A673 (cell line): ENCODE data around the gene KRT1. TPM values are rescaled to one million over a fixed set of nuclear protein-coding genes. Genes with fewer than 3 reads are reported as not detected.
A peak's percentile ranks its signal among the peaks of the same experiment; 100 is the strongest.

Experiments used
- BruUV-seq: library from RNA; stranded (reverse); fragments of 400-500 nt; replicated peaks from 2 replicates; lab custom pipeline; 2021; lab: Mats Ljungman, UMichigan
- CTCF ChIA-PET: fragments of 300-600 bp; sonication (Branson Sonifier 250); formaldehyde crosslinking; loops from one replicate; lab custom pipeline; 2022; ENCODE audit warnings: antibody characterized with exemption; lab: Charles Lee
- POLR2A ChIA-PET: fragments of 300-600 bp; sonication (Branson Sonifier 250); formaldehyde crosslinking; loops from one replicate; lab custom pipeline; 2022; ENCODE audit warnings: antibody characterized with exemption; ENCODE audit not compliant: low non-redundant PET; lab: Charles Lee
- DNase-seq: peaks from one replicate; pipeline ENCODE4 v3.0.0-alpha.2; 2015; ENCODE audit warnings: low spot score
- H3K27ac ChIP-seq: fragments of 200-600 bp; sonication (generic); 2 replicates; pipeline ENCODE4 v1.5.1; 2016; ENCODE audit warnings: mixed run types, low read depth, mild to moderate bottlenecking, mixed read lengths, antibody characterized with exemption, low read length; ENCODE audit not compliant: poor library complexity, severe bottlenecking
- H3K27me3 ChIP-seq: fragments of 200-600 bp; sonication (generic); replicated peaks from 2 replicates; pipeline ENCODE4 v1.6.1; 2017; ENCODE audit warnings: mixed run types, low read depth, mild to moderate bottlenecking, mixed read lengths, antibody characterized with exemption, low read length; ENCODE audit not compliant: insufficient read depth, poor library complexity
- H3K36me3 ChIP-seq: fragments of 200-600 bp; sonication (generic); 2 replicates; pipeline ENCODE4 v1.6.1; 2016; ENCODE audit warnings: mixed run types, mild to moderate bottlenecking, mixed read lengths, antibody characterized with exemption, low read length; ENCODE audit not compliant: insufficient read depth, poor library complexity, severe bottlenecking
- H3K4me1 ChIP-seq: fragments of 200-600 bp; sonication (generic); 2 replicates; pipeline ENCODE4 v1.6.1; 2017; ENCODE audit warnings: mixed run types, mild to moderate bottlenecking, mixed read lengths, antibody characterized with exemption, low read length; ENCODE audit not compliant: insufficient read depth, poor library complexity, severe bottlenecking
- H3K4me3 ChIP-seq: fragments of 200-600 bp; sonication (generic); 2 replicates; pipeline ENCODE4 v1.5.1; 2016; ENCODE audit warnings: low read depth, mixed run types, mild to moderate bottlenecking, mixed read lengths, low read length; ENCODE audit not compliant: poor library complexity, severe bottlenecking
- H3K9me3 ChIP-seq: fragments of 200-600 bp; sonication (generic); 2 replicates; pipeline ENCODE4 v1.6.1; 2016; ENCODE audit warnings: mixed run types, low read depth, mild to moderate bottlenecking, mixed read lengths, antibody characterized with exemption, low read length; ENCODE audit not compliant: poor library complexity, severe bottlenecking
- CTCF ChIP-seq: fragments of 300-800, 200-600 bp; sonication (generic); conservative IDR thresholded peaks from 2 replicates; pipeline ENCODE4 v1.5.1; 2017; ENCODE audit warnings: low read depth, mild to moderate bottlenecking, antibody characterized with exemption, low read length, moderate library complexity, mixed read lengths
- EZH2 ChIP-seq: fragments of 200-600 bp; sonication (generic); IDR thresholded peaks from 2 replicates; pipeline ENCODE4 v1.6.1; 2017; ENCODE audit warnings: borderline replicate concordance, low read depth, mild to moderate bottlenecking, mixed read lengths, antibody characterized with exemption, low read length; ENCODE audit not compliant: poor library complexity, severe bottlenecking
- intact Hi-C: fragments of 100-400 bp; cut with micrococcal nuclease; formaldehyde crosslinking; loops from one replicate; pipeline ENCODE4 v1.10.0; 2022; ENCODE audit not compliant: unreplicated experiment
- total RNA-seq: library from RNA; stranded (reverse); gene quantifications from 2 replicates; pipeline ENCODE4 v1.2.3, GENCODE V29; 2021

KRT1 gene
- total RNA-seq, 1 experiment from 2014 or later: not detected

- no peaks in the 10 kb centered on the region for H3K27me3 ChIP-seq
- TF ChIP-seq CTCF: no peak
- no peak for TF ChIP-seq EZH2
- no peaks in the 10 kb centered on the region for H3K36me3 ChIP-seq
- no TSS peak for BruUV-seq
- ChIA-PET CTCF (no interaction called here), POLR2A (no interaction called here)
- H3K4me3 ChIP-seq: no peak overlapping the region
- no peaks in the 10 kb centered on the region for H3K9me3 ChIP-seq
- H3K4me1 ChIP-seq: peaks cover 6% of the 10 kb centered on the region
- H3K27ac ChIP-seq: no peak overlapping the region
- peak; percentile 24 for DNase-seq
- intact Hi-C loops: no loop called here
Observed at GRCh38 chr12:52636592-52637258, 43.5 kb downstream of the KRT1 start.

- Histone ChIP-seq H3K36me3 (no peaks in the 10 kb centered on the region), H3K4me3 (no peak overlapping the region), H3K27ac (no peak overlapping the region), H3K4me1 (peaks cover 6% of the 10 kb centered on the region), H3K27me3 (no peaks in the 10 kb centered on the region), H3K9me3 (no peaks in the 10 kb centered on the region)
- no peak for TF ChIP-seq CTCF
- no peak for TF ChIP-seq EZH2
- CTCF ChIA-PET: no interaction called here
- intact Hi-C loops: no loop called here
- no peak for DNase-seq
- POLR2A ChIA-PET: no interaction called here
- no TSS peak for BruUV-seq
Observed at GRCh38 chr12:52636189-52636588, 44.0 kb downstream of the KRT1 start.

- H3K36me3 ChIP-seq: no peaks in the 10 kb centered on the region
- H3K27me3 ChIP-seq: no peaks in the 10 kb centered on the region
- H3K9me3 ChIP-seq: no peaks in the 10 kb centered on the region
- POLR2A ChIA-PET: no interaction called here
- intact Hi-C loops: no loop called here
- H3K4me3 ChIP-seq: no peak overlapping the region
- H3K4me1 ChIP-seq: peaks cover 6% of the 10 kb centered on the region
- CTCF ChIA-PET: interaction anchor here (0.8 kb wide), 1 partner anchor 240 kb away, joined by 4 read pairs; no protein-coding TSS in a partner anchor
- TF ChIP-seq CTCF: no peak
- TF ChIP-seq EZH2: no peak
- BruUV-seq: no TSS peak
- DNase-seq: no peak
- no peak overlapping the region for H3K27ac ChIP-seq
Observed at GRCh38 chr12:52634266-52635056, 45.7 kb downstream of the KRT1 start.
